GM18868 (cell line): Measurements from ENCODE around the gene NKD1.

Source experiments
- ATAC-seq: cut with Tn5 transposase; IDR thresholded peaks from one replicate; pipeline ENCODE4 v1.9.1; 2021; ENCODE audit warnings: mild to moderate bottlenecking, moderate library complexity; ENCODE audit not compliant: unreplicated experiment

Gene NKD1

DNA sequence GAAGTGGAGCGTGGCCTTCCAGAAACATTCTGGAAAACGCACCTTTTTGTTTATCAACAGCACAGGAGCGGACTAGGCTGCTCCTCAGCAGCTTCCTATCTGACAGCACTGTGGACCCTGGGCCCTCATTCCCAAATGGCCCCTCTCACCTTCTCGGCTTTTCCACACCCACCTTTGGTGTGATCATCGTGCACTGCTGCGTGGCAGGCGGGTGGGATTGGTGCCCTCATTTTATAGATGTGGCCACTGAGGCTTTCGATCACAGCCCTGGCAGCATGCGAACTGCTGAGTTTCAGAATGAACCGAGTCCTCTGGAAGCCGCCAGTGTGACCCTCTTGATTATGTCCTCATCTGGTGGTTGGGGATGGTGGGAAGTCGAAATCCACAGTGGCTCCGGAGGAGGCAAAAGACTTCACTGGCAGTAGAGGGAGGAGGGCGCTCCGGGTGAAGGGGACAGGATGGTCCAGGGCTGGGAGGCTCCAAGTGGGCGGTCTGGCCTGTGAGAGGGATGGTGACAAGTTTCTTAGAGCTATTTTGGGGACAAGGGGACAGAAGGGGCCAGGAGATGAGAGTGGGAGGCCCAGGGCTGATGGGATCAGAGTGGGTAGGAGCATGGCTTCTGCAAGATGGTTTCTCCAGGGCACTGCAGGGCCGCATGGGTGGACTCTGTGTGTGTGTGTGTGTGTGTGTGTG, 49.5 kb downstream of the NKD1 start:
- ATAC-seq: no peak

DNA sequence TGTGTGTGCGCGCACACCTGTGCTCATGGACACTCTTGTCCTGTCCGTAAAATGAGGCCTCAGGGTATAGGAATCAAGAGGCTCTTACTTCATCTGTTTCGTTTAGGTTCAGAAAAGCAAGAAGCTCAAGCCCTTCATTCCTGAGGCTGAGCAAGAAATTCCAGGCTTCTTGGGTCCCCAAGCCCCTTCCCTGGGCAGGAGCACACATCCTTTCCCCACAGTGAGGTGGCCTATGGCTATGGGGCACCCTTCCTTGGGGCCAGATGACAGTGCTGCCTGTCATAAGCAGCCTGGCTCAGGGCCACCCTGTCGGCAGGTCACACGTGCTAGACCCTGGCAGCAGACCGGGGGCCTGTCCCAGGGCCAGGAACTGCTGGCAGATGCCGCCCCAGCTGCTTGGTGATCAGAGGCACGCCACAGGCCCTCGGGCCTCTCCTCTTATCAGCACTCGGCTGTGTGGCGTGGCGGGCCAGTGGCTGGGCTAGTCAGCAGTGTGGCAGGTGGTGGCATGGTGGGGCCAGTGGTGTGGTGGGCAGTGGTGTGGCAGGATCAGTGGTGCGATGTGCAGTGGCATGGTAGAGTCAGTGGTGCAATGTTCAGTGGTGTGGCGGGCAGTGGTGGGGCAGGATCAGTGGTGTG, 50.2 kb downstream of the NKD1 start:
- ATAC-seq: no peak

DNA sequence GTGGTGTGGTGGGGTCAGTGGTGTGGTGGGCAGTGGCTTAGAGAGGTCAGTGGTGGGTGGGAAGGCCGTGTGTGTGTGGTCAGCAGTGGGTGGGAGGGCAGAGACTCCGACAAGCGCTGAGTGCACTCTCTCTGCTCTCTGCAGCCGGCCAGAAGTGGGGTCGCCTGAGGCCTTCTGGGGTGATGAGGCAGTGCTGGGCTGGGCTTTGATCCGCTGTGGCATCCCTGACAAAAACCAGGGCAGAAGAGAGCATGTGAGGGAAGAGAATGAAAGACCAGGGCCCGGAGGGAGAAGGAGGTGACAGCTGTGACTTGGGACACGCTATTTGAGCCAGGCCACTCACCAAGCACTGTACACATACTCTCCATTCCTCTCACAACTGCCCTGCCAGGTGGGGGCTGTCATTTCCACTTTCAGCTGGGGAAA, 50.8 kb downstream of the NKD1 start:
- no peak for ATAC-seq

DNA sequence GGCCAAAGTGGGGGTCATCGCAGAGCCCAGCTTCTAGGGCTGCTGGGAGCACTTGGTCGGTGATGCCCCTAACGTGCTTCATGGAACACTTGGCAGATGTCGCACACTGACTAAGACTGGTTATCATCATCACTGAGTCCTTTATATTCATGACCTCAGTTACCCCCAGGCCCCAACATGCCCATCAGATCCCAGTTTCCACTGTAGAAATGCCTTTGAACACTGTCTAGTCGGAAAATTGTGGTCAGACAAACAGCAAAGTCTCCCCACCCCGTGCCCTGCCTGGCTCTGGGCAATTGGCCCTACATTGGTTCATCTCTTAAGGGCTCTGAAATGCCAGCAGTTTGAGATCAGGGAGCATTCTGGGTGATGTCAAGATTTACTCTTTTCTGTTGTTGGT, 51.3 kb downstream of the NKD1 start:
- no peak for ATAC-seq

DNA sequence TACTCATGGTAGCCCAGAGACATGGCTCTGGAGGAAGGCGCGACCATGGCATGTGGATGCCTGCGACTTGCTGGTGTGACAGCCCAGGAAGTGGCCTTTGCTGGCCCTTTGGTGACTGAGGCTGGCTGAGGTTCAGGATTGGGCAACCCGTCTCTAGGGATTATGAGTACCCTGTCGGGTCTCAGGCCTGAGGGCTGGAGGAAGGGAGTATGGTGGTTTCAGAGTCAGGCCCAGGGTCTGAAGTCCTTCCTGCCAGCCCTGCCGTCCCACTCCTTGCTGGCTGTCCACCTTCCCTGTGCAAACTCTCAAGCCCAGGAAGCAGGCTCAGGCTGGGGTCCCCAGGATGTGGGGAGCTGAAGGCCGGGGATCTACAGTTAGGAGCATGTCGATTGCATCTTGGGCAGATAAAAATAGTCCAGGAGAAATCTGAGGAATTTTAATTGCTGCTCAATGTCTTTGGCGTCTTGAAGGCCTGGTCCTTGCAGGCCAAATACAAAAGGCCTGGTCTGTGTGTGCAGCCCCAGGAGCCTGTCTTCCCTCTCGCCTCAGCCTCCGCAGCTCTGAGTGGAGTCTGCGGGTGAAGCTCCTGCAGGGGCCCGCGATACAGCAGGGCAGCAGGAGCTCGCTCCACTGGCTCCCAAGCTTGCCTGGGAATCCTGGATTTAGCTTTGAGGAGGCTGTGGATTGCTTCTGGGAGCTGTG, 52.5 kb downstream of the NKD1 start:
- no peak for ATAC-seq

DNA sequence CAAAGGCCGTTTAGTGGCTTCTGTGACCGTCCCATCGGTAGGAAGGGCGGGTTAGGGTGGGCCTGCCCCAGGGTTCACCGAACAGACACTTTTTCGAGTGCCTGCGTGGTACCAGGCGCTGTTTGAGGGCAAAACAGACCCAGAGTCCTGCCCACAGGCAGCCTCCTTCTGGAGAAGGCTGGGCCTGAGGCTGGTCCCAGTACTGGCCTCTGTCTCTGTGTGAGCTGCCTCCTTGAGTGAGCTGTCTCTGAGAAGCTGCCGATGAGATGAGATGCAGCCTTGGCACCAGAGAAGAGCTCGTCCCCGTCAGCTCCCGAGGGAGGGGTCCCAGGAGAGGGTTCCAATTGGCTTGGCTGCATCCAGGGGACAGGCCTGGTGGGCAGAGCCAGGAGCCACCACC, 53.1 kb downstream of the NKD1 start:
- no peak for ATAC-seq

DNA sequence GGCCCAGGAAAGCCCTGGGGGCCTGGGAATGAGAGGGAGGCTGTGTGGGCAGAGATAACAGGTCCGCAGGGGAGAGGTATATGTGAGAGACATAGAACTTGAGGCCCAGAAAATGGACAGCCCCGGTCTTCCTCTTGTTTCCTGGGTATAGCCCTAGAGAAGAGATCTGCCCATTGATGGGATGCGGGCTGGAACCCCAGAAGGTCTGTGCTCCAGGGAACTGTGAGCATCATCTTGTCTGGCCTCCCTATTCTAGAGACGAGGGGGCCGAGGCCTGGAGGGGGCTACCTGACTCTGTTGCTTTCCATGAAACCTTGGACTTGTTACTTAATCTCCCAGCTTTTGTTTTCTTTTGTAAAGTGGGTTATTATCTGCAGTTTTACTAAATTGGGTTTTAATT, 53.9 kb downstream of the NKD1 start:
- ATAC-seq: no peak

DNA sequence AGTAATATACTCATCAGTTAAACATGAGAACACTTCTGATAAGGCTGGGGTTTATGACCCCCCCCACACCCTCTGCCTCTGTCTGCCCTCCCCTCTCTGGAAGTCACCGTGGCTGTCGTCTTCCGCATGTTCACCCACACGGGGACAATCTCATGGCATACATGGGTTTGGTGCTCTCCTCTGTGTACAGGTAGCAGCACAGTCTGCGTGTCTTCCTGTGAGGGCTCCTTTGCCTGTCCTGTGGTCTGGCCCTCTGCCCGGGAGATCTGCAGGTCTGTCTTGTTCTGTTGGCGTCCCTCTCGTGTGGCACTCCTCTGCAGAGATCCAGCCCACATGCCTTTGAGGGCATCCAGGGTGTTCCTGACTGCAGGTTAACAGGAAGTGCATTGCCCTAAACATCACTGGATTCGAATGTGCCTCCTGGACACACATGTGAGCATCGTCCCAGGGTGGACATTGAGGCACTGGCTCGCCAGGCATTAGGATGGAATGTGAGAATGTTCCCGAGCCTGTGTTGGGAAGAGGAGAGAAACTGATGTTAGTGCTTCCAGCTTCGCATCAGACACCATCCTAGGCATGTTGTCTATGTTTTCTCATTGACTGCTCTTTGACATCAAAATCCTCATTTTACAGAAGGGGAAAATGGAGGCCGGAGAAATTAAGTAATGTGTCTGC, 54.5 kb downstream of the NKD1 start:
- ATAC-seq: no peak

DNA sequence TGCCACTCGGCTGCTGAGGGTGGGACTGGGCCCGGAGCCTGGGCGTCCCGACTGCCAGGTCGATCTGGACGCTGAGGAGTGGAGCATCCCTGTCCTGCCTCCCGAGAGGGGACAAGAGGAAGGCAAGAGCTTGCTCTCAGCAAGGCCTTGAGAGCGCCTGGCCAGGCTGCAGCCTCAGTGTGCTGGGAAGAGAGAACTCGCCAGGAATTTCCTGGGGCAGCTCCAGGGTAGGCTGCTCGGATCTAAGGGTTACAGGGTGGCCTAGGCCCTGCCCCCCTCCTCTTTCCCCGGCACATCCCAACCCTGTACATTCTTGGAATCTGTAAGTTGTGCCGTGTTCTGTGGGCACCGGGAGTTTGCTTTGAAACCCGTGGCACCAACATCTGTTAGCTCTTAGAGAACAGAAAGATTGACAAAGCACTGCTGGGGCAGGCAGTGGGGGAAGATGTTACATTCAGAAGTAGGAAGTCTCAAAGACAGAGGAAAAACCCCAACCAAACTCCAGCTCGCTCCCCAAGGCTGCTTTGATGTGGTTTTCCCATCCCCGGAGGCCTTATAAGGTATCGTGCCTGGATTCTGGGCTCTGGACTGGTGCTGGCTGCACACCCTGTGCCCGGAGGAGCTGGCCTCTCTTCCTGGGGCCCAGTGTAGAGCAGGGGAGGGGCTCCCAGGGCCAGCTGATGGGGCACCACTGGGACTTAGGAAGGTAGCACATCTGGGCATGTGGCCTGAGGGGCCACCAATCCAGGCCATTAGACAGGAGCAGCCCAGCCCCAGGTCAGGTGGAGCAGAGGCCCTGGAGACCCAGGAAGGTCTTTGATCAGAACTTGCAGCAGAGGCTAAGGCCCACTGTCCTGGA, 55.2 kb downstream of the NKD1 start:
- ATAC-seq: no peak

DNA sequence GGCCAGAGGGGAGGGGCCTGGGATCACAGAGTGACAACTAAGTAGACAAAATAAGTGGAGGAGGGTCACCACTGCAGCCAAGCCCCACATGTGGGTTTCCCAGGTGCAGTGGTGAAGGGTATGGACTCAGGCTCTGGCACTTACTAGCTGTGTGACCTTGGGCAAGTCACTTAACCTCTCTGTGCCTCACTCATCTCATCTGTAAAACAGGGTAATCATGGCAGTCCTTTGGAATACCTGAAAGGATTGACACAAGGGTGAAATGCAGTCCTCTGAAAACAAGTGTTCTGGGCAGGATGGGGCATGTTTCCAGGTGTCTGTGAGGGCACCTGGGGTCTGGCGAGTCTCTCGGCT, 55.8 kb downstream of the NKD1 start:
- no peak for ATAC-seq

DNA sequence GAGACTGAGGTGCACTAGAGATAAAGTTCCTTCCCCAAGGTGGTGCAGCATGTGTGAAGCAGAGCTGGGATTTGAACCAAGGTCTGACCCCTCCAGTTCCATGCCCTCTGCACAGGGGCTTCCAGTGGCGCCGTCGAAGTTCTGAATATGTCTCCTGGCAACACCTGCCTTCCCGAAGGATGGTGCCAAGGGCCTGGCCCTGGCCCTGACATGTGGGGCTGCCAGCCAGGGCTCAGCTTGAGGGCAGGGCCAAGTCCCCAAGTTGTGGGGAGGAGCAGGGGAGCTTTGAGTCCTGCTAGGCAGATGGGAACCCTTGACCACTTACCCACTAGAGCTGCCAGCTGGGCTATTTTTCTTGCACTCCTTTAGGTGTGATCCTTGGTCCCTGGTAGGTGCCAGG, 56.4 kb downstream of the NKD1 start:
- no peak for ATAC-seq

DNA sequence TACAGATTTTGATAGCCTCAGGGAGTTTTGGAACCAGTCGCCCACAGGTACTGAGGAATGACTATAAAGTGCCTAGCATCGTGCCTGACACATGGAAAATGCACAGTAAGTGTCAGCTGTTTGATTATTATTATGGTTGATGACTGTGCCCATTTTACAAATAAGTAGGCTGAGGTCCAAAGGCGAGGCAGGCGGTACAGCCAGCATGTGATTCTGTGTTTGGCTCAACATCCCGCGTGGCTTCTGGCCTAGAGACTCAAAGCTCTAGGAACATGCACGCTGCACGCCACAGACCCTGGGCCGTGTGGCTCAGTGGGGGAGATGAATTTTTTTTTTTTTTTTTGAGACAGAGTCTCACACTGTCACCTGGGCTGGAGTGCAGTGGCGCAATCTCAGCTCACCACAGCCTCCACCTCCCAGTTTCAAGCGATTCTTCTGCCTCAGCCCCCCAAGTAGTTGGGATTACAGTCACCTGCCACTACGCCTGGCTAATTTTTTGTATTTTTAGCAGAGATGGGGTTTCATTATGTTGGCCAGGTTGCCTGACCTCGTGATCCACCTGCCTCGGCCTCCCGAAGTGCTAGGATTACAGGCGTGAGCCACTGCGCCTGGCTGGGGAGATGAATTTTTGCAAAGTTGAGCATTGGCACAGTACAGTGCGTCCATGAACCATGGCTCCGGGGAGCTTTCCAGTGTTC, 57.7 kb downstream of the NKD1 start:
- no peak for ATAC-seq

DNA sequence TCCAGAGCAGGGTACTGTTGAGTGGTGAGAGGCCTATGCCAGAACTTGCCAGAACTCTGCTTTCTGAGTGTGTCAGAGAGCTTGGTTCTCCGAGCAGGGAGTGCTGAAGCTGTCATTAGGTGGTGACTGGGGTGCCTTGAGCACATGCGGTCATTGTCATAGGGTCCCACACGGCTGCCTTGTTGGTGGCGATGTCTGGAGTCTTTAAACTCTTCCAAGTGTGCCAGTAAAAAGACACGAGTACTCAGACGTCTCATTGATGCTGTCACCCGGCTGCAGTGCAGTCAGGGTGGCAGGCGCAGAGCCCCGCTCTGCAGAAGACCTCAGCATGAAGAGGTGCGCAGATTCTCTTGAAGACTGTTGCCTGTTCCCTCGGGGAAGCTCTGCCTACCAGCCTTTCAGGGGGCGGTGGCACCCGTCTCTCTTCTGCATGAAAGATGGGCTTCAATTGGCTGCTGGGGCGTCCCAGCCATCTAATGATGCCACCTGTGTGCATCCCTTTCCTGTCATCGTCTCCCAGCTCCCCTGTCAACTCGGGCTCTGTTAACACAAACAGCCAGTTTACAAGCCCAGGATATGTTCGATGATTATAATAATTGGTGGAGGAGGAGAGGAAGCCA, 58.3 kb downstream of the NKD1 start:
- ATAC-seq: no peak

DNA sequence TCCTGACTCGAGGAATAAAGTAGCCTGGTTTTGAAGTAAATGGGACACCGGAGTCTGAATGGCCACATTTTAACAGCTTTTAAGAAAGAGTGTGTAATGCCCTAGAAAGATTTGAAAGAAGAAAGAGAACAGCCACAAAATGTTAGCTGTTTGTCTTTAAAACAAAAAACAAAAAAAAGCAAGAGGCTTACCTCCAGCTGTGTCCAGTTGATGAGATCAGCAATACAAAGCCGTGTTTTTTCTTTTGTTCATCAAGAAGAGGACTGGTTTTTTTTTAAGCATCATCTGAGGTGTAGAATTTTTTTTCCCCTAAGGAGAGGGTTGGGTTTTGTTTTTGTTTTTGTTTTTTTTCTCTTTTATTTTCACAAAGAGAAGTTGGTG, 58.8 kb downstream of the NKD1 start:
- ATAC-seq: no peak

DNA sequence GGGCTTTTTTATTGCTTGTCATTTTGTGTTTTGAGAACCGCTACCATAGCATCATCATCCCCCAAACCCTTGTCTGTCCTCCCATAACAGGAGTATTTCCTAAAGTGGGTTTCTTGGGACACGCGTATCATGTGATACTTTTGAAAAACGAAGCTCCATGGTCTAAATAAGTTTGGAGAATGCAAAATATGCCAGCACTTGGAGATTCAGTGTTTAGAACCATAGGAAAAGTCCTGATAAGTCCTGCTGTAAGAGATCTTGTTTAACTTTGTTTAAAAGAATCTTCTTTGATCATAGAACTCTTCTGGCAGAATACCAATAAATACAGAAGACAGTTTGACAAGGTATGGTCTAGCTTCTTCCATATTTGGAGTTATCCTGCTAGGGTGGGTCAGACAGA, 59.3 kb downstream of the NKD1 start:
- no peak for ATAC-seq

DNA sequence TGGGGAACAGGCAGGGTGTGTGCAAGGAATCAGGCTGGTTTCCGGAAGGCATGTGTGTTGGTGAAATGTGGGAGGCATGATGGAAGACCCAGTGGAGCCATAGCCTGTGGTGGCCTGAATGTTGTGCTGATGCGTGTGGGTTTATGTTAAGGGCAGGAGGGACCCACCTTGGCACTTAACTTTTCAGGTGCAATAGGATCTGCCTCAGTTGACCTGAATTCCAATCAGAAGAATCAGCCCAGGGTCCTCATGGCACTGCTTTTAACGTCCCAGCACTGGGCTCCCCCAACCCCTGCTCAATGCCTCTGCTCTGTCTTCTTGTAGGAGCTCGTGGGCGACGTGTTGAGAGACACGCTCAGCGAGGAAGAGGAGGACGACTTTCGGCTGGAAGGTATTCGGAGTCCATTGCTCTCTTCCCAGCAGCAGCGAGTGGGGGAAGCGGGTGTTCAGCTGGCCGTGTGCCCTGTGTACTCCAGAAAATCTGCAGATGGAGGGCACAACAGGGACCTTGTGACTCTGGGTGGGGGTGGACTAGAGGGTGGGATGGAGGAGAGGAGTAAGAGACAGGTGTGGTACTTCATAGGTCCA, 59.9 kb downstream of the NKD1 start:
- no peak for ATAC-seq

DNA sequence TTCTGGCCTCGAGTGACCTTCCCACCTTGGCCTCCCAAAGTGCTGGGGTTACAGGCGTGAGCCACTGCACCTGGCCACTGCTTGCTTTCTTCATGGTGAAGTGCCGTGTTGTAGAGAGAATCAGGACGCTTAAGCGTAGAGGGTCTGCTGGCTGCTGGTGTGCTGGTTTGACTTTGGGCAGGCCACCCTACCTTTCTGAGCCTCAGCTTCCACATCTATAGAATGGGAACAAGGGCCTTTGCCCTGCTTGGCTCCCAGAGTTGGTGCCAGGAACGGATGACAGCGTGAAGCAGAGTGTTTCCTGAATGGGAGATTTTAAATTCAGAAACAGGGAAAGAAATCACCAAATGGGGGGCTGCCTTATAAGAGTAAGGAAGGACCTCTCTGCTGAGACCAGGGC, 60.9 kb downstream of the NKD1 start:
- ATAC-seq: no peak

DNA sequence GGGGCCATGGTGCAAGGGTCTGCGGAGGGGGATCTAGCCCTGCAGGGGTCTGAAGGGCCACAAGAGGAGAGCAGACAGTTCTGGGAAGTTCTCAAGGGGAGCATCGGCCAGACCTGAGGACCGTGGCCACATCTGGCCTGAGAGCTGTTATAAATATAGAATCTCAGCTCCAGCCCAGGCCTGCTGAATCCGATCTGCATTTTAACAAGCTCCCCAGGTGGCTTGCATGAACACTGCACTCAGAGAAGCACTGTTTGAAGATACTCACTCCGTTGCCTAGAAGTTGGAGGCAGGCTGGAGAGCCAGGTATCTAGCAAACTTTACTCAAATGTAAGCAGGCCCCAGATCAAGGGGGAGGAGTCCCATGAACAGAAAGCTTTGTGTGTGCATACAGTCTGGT, 61.3 kb downstream of the NKD1 start:
- no peak for ATAC-seq
